Stimulated activated CD8-positive, alpha-beta memory T cell treated with anti-CD3 and anti-CD28 coated beads, Interleukin-15, amount 100 ng/mL, for 4 hours (primary cell): ENCODE results near the gene PIP4K2A.
"Not testable (repeated sequence)": the region's sequence is repeated elsewhere in the genome, so short reads cannot be mapped to it uniquely, and the experiment has no call there.

ENCODE experiments used
- DNase-seq, 2 donors: peaks; one replicate each; pipeline ENCODE4 v3.0.0-alpha.2; 2020; ENCODE audit warnings: low read depth in 2 of 2

Gene PIP4K2A

DNA sequence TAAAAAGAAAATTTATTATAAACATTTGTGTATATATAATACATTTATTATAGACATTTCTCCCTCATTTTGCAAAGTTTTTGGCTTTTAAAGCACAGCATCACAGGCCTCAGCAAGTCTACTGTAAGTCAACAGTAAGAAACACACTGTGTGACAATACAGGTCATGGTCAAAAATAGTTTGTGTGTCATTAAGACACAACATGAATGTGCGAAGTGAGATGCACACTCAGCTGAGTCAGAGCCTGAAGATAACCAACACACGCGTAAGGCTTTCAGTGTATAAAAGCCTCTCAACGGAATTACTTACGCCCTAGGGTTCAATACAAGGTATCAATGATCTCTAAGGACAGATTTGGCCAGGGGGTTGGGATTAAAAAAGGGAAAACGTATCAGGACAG lies 157.6 kb downstream of the PIP4K2A start:
- no peak for DNase-seq

DNA sequence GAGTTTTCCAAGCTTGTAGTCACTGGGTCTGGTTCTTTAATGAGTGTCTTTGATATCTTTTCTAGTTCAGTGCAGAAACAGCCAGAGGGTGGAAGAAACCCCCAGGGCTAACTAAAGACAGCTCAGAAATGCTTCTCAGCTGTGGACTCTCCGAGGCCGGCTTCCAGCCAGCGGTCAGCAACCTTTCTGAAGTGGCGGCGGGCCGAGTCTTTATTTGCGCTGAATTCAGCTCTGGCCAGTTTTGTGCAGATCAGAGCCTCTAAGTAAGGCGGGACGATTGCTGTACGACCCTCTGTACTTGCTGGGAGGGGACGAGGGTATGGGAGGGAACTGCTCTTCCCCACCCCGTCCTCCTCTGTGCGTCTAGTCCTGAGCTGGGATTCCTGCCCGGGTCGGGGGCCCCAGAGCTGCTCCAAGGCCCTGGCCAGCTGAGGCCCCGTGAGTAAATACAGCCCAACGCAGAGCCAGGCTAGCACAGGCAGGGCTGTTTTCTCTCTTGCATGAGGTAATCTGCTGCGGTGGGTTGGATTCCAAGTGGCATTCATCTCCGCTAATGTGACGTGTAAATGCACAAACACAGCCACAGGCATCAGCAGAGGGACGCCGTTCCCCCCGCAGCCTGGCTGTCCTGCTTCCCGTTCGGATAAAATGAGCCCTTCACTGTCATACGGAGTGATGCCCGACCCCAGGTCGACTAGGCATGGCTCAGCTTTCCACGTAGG lies 159.8 kb downstream of the PIP4K2A start:
- DNase-seq: no peak

DNA sequence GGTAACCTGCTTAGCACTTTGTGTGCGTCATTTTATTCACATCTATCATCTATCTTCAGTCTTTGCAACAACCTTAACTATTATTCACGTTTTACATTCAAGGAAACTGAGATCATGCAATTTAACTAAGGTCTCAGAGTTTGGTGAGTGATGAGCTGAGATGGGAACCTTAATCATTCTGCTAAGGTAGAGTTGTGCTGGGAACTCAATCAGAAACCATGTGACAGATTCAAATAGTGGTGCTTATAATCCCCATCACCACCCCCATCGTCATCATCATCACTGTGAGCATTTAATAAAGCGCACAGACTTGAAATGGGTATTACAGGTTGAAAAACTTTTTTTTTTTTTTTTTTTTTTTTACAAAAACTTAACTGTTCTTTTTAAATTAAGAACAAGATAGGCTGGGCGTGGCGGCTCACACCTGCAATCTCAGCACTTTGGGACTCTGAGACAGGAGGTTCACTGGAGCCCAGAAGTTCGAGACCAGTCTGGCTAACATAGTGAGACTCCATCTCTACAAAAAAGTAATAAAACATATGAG lies 160.9 kb downstream of the PIP4K2A start:
- no peak for DNase-seq

DNA sequence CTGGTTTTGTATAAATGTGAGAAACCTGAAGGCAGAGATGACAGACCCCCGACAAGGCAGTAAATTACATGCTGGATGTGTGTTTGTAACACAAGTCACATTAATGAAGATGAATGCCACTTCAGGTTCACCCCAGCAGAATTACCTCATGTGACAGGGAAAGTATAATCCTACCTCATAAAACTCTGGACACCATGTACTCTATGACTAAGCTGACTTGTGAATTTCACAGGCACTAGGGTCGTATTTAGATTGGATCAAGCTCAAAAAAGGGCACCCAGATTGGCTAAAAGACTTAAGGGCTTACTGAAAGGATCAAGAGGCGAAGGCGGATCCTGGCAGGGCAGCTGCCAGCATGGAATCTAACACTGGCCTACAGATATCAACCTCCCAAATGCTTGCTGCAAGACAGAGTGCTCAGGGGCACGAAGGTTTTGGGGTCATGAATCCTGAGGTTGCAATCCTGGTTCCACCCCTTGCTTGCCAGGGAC lies 161.4 kb downstream of the PIP4K2A start:
- DNase-seq: no peak

DNA sequence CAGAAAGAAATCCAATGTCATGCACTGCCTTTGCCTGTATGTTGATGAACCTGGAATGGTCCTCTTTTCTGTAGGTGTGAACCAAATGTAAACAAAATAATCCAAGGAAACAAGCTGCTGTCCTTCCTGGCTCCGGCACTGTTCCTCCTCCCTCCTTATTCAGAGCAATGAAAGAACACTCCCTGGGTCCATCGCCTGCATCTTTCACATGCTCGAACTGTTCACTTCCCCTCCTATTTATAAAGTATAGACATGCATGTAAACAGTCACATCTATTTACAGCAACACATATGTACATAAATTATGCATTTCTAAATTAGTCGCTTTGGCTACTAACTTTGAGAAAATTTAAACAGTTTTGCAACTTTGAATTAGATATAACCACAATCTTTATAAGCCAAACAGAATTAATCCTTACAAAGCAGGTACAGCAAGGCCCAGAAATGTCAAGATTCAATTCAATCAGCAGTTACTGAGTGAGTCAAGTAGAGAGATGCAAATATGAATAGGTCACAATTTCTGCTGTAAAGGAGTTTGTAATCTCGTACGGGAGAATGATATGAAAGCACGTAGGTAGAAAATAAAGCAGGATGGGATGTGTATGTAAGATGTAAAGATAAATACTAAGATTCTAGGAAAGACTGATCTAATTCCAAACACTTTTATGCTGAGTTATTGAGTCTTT lies 162.6 kb downstream of the PIP4K2A start:
- DNase-seq: no peak

DNA sequence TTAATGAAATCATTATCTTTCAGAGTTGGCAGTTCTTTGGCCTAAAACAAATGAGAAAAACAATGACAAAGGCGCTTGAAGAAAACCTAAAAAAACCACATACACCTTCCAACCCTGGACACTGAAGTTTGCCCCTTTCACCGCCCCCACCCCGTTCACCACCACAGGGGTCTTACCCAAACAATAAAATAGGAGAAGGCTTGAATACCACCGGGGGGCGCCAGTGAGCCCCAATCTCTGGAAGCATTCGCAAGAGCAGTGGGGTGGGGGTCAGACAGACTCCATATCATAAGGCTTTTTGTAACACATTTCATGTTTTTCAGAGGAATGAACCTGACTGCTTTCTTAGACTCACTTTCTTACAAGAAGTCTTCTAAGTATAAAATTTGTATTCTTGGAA lies 163.6 kb downstream of the PIP4K2A start:
- DNase-seq: peak; percentile 26 to 39

DNA sequence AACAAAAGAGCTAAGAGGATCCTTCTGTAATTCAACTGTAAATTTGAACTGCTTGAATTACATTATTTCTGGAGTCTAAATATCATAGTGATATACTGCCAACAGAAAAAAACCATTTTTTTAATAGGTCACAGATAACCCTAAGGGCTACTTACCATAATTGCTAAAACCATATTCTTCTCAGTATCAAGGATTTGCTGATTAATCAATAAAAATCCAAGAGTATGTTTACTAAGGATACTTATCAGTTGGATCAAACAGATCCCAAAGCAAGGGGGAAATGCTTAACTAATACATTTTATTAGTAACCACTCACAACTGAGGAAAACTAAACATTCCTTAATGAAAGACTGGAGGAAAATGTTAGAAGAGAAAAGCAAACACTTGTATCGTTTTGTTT lies 166.0 kb downstream of the PIP4K2A start:
- DNase-seq: no peak

DNA sequence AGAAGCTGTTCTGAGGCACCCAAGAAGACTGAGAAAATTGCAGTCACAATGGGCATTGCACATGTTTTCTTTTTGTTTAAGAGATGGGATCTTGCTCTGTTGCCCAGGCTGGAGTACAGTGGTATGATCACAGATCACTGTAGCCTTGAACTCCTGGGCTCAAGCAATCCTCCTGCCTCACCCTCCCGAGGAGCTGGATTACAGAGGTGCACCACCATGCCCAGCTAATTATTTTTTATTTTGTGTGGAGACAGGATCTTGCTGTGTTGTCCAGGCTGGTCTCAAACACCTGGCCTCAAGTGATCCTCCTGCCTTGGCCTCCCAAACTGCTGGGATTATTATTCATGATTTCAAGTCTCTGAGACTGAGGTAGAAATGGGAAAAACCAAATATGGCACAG lies 168.7 kb downstream of the PIP4K2A start:
- DNase-seq: no peak

DNA sequence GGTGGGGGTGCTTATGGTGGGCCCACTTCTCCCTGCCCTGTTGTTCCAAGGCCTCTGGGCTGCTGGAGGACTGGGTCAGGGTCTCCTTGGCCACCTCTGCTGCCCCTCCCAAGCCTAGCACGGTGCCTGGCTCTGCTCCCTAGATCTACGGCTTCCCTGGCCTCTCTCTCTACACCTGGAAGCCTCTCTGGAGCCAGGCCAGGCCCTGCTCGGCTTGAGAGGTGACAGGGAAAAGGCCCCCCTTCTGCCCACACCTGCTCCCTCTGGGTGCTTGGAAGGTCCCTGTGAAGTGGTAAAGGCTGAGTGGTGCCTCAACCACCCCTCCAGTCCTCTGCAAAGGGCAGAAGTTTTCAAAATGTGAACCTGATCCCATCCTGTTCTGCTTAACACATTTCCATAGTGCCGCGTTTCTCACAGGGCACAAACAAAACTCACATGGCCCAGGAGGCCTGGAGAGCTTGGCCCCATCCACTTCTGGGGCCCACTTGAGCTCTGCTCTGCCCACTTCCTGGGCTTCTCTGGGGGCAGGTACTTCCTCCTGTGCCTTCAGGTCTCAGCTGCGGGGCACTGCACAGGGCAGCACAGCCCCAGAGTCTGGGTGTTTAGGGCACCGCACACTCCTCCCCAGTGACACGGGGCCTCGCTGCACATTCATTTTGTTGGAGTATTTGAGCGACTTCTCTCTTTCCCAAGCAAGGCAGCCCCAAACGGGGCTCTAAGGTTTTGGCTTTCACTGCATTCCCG lies 169.9 kb downstream of the PIP4K2A start:
- no peak for DNase-seq

DNA sequence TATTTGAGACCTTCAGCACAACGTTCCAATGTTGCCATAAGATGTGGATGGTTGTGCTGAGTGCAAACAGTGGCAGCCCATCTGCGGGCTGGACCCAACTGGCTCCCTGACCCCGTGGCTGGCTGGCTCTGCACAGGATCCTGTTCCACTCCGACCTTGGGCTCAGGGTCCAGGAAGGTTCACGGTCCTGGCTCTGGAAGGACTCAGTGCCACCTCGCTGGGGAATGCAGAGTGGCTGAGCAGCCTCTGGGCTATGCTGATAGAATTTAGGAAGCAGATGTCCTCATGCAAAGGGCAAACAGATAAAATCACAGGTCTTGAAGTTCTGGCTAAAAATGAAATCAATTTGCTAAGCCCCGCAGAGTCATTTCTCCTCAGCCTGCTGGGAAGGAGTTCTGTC lies 171.6 kb downstream of the PIP4K2A start:
- no peak for DNase-seq

DNA sequence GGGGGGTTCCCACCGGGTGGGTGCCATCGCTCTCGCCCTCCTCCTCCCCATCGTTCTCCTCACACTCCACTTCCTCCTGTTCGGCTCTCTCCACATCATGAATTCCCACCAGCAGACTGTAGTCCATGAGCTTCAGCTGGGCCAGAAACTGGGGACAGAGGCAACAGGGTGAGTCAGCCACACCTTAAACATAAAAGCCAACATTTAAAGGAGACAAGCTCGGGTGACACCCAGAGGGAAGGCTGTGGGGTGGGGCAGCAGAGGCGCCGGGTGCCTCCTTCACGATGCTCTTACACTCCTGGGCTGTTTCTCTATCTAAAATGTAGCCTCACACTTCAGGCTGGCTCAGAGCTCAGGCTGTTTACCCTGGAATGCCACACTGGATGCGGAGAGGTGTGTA lies 172.5 kb downstream of the PIP4K2A start:
- DNase-seq: no peak

DNA sequence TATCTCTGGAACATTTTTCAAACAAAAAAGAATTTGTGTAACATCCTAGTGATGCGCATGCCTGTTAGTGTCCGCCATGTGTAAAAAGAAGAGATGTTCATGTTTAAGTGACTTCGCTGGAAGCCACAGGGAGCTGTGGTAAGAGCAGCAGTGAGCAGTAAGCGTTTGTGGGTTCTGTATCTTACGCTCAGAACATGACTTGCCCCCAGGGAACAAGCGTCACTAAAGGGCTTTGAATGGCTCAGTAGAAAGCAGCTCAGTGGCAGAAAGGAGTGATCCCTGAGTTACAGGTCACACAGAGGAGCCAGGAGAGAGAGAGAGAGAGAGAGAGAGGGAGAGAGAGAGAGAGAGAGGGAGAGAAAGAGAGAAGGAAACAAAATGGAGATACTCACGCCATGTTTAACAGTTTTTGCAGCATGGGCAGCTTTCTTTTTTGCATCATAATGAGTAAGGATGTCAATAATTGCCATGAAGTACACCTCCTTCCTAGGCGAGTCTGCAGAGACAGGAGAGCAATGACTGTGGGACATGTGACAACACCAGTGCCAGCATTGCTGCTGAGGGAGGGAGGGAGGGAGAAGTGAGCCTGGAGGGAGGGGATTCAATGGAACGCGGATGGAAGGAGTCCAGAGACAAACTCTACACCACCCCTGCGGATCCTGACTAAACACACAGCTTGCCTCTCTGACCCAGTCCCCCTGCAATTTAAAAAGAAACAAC lies 174.6 kb downstream of the PIP4K2A start:
- DNase-seq: no peak

DNA sequence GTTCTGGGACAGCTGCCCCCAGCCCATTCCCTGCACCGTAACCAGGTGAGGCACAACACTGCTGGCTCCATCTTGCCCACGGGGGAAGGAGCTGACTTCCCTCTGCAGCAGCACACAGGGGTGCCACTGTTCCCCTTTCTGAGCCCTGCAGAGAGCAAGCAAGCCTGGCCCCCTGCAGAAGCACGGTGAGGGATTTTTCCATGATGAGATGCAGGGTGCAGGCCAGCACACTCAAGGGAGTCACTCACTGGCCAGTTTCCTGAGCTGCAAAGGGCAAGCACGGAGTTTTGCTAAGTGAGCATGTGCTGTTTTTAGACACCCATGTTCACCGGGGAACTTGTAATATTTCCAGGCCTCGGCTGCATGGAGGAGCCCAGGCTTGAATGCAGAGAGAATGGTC lies 176.6 kb downstream of the PIP4K2A start:
- no peak for DNase-seq

DNA sequence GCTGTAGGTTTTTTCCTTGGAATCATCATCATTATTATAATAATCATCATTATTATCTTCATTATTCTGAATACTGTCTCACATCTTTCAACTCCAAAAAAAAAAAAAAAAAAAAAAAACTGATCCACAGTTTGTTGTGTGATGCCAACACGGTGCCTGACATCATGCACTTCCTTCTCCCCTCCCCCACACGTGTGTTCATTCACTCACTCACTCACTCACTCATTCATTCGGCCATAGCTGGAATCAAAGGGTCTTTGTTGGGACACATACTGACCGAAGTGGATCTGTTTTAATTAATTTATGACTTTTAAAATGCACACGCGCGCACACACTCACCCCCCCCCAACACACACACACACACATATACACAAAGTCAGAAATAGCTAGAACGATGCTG lies 177.8 kb downstream of the PIP4K2A start:
- no peak for DNase-seq

DNA sequence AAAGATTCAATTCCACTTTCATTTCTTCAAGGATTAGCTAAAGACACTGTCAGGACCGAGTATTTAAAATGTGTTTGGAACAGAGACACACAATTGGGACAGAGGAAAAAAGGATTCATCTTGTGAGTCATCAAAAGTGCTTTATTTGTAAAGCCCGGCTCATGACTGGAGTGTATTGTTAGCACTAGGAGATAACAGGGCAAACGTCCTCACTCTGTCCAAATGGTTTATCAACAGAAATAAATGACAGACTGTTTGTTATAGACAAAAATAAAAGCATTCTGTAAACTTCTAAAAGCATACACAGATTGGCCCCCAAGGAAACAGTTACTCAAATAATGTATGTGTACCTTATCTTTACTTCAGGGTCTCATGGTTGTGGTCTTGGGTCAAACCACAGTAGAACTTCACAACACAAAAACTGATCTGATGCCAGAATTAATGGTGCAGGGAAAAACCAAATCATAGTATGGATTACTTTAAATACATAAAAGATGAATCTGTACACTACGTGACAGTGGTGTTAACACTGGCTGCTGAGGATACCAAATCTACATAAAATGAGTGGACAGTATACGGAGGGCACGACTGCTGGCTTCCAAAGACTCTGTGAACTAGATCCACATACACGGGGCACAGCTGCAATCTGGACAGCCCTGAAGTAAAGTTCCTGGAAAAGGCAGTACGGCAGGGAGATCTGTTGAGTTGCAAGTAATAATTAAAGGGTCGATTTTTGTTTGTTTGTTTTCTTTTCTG lies 179.4 kb downstream of the PIP4K2A start:
- DNase-seq: no peak

DNA sequence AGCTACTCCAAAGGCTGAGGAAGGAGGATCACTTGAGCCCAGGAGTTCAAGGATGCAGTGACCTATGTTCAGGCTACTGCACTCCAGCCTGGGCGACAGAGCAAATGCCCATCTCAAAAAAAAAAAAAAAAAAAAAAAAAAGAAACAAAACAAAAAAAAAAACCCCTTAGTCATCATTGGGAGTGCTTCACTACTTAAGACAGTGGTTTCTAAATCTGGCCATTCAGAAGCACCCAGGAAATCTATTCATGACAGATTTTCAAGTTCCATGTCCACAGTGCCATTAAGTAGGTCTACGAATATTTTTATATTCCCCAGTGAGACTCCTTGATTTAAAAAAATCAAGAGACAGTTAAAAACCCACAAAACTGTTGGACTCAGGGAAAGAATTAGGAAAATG lies 182.9 kb downstream of the PIP4K2A start:
- DNase-seq: no peak

DNA sequence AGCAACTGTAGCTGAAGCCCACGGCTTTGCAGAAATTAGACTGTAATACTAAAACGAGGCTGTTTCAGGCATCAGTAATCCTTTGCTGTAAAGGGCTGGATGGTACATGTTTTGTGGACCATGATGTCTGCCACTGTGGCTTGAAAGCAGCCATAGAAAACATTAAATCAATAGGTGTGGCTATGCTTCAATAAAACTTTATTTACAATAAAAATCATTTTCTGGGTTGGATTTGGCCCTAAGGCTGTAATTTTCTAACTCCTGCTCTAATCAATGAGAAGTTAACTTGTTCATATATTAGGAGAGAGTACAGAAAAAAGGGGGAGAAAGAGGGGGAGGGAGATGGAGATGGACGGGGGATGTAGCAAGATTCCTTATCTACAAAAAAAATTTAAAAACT lies 183.4 kb downstream of the PIP4K2A start:
- no peak for DNase-seq

DNA sequence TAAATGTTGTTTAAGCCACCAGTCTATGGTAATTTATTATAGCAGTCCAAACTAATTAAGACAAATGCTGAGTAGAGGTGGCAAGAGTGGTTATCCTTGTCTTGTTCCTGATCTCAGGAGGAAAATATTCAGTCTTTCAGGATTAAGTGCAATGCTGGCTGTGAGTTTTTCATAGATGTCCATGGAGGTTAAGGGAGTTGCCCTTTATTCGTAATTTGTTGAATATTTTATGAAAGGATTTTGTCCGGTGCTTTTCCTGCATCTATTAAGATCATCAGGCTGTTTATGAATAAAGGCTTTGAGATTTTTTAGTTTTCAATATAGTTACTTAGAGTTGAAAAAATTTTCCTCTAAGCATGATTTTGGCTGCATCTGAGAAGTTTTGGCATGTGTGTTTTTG lies 186.9 kb downstream of the PIP4K2A start:
- no peak for DNase-seq

DNA sequence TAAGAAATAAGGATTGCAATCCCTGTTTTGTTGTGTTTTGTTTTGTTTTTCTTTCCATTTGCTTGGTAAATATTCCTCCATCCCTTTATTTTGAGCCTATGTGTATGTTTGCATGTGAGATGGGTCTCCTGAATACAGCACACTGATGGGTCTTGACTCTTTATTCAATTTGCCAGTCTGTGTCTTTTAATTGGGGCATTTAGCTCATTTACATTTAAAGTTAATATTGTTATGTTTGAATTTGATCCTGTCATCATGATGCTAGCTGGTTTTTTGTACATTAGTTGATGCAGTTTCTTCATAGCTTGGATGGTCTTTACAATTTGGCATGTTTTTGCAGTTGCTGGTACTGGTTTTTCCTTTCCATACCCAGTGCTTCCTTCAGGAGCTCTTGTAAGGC lies 190.0 kb downstream of the PIP4K2A start:
- DNase-seq: not testable (repeated sequence)

DNA sequence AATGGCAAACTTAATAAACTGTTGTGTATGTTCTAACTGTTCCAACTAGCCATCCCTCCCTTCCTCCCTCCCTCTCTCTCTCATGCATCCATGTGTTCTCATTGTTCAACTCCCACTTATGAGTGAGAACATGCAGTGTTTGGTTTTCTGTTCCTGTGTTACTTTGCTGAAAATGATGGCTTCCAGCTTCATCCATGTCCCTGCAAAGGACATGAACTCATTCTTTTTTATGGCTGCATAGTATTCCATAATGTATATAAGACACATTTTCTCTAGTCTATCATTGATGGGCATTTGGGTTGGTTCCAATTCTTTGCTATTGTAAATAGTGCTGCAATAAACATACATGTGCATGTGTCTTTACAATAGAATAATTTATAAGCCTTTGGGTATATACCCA lies 193.7 kb downstream of the PIP4K2A start:
- DNase-seq: not testable (repeated sequence)

DNA sequence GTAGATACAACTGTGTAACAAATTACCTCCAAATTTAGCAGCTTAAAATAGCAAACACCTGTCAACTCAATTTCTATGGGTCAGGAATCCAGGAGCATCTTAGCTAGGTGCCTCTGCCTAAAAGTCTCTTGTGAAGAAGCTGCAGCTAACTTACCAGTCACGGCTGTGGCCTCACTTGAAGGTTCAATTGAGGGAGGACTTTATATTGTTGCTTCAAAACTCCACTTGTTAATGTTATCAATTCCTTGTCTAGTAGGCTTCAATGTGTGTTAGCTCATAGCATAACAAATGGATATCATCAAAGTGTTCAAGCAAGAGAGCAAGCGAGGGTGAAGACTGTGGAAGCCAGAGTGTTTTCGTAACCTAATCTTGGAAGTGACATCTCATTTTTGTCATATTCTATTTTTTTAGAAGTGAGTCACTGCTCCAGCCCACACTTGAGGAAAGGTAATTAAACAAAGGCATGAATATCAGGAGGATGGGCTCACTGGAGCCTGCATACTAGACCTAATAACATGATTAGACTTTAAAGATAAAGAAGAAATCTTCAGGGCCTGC lies 196.1 kb downstream of the PIP4K2A start:
- DNase-seq: no peak
